GM12878 (cell line): ENCODE measurements around the gene ADAMTSL4. TPM values are rescaled to one million over a fixed set of nuclear protein-coding genes. Genes with fewer than 3 reads are reported as not detected.

Source experiments
- ATAC-seq: fragments of 200-7000 bp; cut with Tn5 transposase; 3 replicates; pipeline ENCODE4 v1.9.1; 2020; ENCODE audit warnings: mild to moderate bottlenecking, moderate library complexity
- BruUV-seq: library from RNA; stranded (reverse); fragments of 400-500 nt; replicated peaks from 2 replicates; lab custom pipeline; 2021; lab: Mats Ljungman, UMichigan
- CTCF ChIA-PET: fragments of 300-600 bp; sonication (Branson Sonifier 250); formaldehyde crosslinking; extraction: SDS; loops from one replicate; lab custom pipeline; 2021; ENCODE audit warnings: inconsistent platforms; lab: Yijun Ruan, JAX
- POLR2A ChIA-PET: fragments of 350-600 bp; formaldehyde crosslinking; extraction: SDS; loops from one replicate; lab custom pipeline; 2021; ENCODE audit warnings: inconsistent platforms; lab: Charles Lee
- RAD21 ChIA-PET: fragments of 300-600 bp; sonication (Branson Sonifier 250); formaldehyde crosslinking; loops from one replicate; lab custom pipeline; 2023; ENCODE audit warnings: antibody characterized with exemption; ENCODE audit not compliant: unreplicated experiment; lab: Charles Lee
- SMC1A ChIA-PET: fragments of 300-600 bp; sonication (Branson Sonifier 250); formaldehyde crosslinking; loops from one replicate; lab custom pipeline; 2023; ENCODE audit not compliant: unreplicated experiment, uncharacterized antibody; lab: Charles Lee
- DNase-seq: peaks from one replicate; pipeline ENCODE4 v3.0.0-alpha.2; 2011; ENCODE audit warnings: low read depth, low spot score
- FAIRE-seq: peaks from 3 replicates; lab custom pipeline; 2011; peaks lifted over from hg19 to GRCh38; lab: Jason Lieb, UNC
- H2AFZ ChIP-seq: 2 replicates; pipeline ENCODE4 v1.6.0; 2011; ENCODE audit warnings: low read depth, low read length, control low read depth; ENCODE audit not compliant: control insufficient read depth
- H3K27ac ChIP-seq: 2 replicates; pipeline ENCODE4 v1.5.1; 2011; ENCODE audit warnings: control low read depth; ENCODE audit not compliant: control insufficient read depth, insufficient read depth
- H3K27me3 ChIP-seq, 2 experiments: replicated peaks in 1 of 2; 2 replicates each; pipeline versions ENCODE4 v1.6.0 to v1.6.1; 2011; ENCODE audit warnings: low read length in 1 of 2; ENCODE audit not compliant: control insufficient read depth in 2 of 2, insufficient read depth in 2 of 2
- H3K36me3 ChIP-seq, 2 experiments: 2 replicates each; pipeline ENCODE4 v1.5.1; 2011; ENCODE audit warnings: low read length in 1 of 2; ENCODE audit not compliant: control insufficient read depth in 2 of 2, insufficient read depth in 2 of 2
- H3K4me1 ChIP-seq: 2 replicates; pipeline ENCODE4 v1.6.1; 2011; ENCODE audit warnings: mild to moderate bottlenecking, low read length, moderate library complexity, mixed read lengths; ENCODE audit not compliant: control insufficient read depth, insufficient read depth
- H3K4me2 ChIP-seq: 2 replicates; pipeline ENCODE4 v1.6.0; 2011; ENCODE audit warnings: control low read depth; ENCODE audit not compliant: control insufficient read depth, insufficient read depth
- H3K4me3 ChIP-seq: fragments of 200-600 bp; sonication (generic); 2 replicates; pipeline ENCODE4 v1.5.1; 2016
- H3K79me2 ChIP-seq: 2 replicates; pipeline ENCODE4 v1.6.0; 2011; ENCODE audit warnings: low read length; ENCODE audit not compliant: control insufficient read depth, insufficient read depth
- H3K9ac ChIP-seq: 2 replicates; pipeline ENCODE4 v1.8.0; 2011; ENCODE audit warnings: low read length, control low read depth, mixed read lengths; ENCODE audit not compliant: control insufficient read depth, insufficient read depth
- H3K9me3 ChIP-seq: replicated peaks from 3 replicates; pipeline ENCODE4 v1.5.1; 2011; ENCODE audit warnings: mild to moderate bottlenecking, low read length; ENCODE audit not compliant: control insufficient read depth, insufficient read depth
- H4K20me1 ChIP-seq: 2 replicates; pipeline ENCODE4 v1.6.0; 2011; ENCODE audit not compliant: control insufficient read depth, insufficient read depth
- BCL11A ChIP-seq: IDR thresholded peaks from 2 replicates; pipeline ENCODE4 v1.6.1; 2011; ENCODE audit warnings: low read depth, low read length
- CREB1 ChIP-seq: IDR thresholded peaks from 2 replicates; pipeline ENCODE4 v1.6.1; 2012; ENCODE audit warnings: low read depth, mild to moderate bottlenecking, inconsistent platforms
- ELK1 ChIP-seq: IDR thresholded peaks from 2 replicates; pipeline ENCODE4 v1.6.1; 2012; ENCODE audit warnings: low read depth, low read length, improper control_type of control experiment
- FOXM1 ChIP-seq: IDR thresholded peaks from 2 replicates; pipeline ENCODE4 v1.6.1; 2012; ENCODE audit warnings: low read depth, mild to moderate bottlenecking, inconsistent platforms, low read length, moderate library complexity
- IKZF1 ChIP-seq: fragments of 450-650 bp; conservative IDR thresholded peaks from 2 replicates; pipeline ENCODE4 v1.6.1; 2017; ENCODE audit warnings: antibody characterized with exemption, mild to moderate bottlenecking
- JUND ChIP-seq: IDR thresholded peaks from 2 replicates; pipeline ENCODE4 v1.6.1; 2012; ENCODE audit warnings: low read depth, mild to moderate bottlenecking, low read length, improper control_type of control experiment, moderate library complexity
- MEF2B ChIP-seq: fragments of 450-650 bp; IDR thresholded peaks from 2 replicates; pipeline ENCODE4 v1.6.1; 2018; ENCODE audit warnings: mild to moderate bottlenecking, moderate library complexity; ENCODE audit not compliant: partially characterized antibody, poor library complexity, severe bottlenecking
- RFX5 ChIP-seq: IDR thresholded peaks from 2 replicates; pipeline ENCODE4 v1.6.1; 2011; ENCODE audit warnings: low read depth, low read length, improper control_type of control experiment
- YBX1 ChIP-seq: fragments of 450-650 bp; IDR thresholded peaks from 2 replicates; pipeline ENCODE4 v1.6.1; 2016; ENCODE audit warnings: antibody characterized with exemption
- ZNF384 ChIP-seq: IDR thresholded peaks from 2 replicates; pipeline ENCODE4 v1.6.1; 2012; ENCODE audit warnings: low read depth, mild to moderate bottlenecking, low read length, improper control_type of control experiment, borderline replicate concordance
- WGBS: methylation state at CpG from one replicate; pipeline ENCODE4 v1.1.6; 2016; ENCODE audit warnings: low lambda C conversion rate; ENCODE audit not compliant: insufficient replicate concordance, insufficient coverage; ENCODE audit errors: missing lambda C conversion rate; 5-methylcytosine and 5-hydroxymethylcytosine counted together
- in situ Hi-C: fragments of 300-500 bp; cut with MboI; formaldehyde crosslinking; loops from 9 replicates; pipeline ENCODE4 v1.14.3; 2018; ENCODE audit warnings: mixed read lengths
- intact Hi-C: fragments of 100-400 bp; cut with micrococcal nuclease; formaldehyde crosslinking; loops from one replicate; pipeline ENCODE4 v1.14.2; 2022; ENCODE audit not compliant: unreplicated experiment
- polyA plus RNA-seq, 11 experiments: library from polyadenylated mRNA; depleted of rRNA in 4 of 11; unstranded in 6 of 11; stranded (reverse) in 5 of 11; fragments of >200 nt; fragmentation: Nextera tagmentation in 4 of 11; fragmentation: Illumina TruSeq in 1 of 11; extraction: Ambion mirVana in 4 of 11; extraction: Trizol in 1 of 11; gene quantifications; 1 replicate in 1 of 11; 2 replicates in 10 of 11; pipeline versions ENCODE4 v1.2.1 to v1.2.3, GENCODE V29; 2011 to 2016; ENCODE audit warnings: inconsistent platforms in 2 of 11, missing spikeins in 2 of 11, low read depth in 1 of 11
- total RNA-seq, 4 experiments: library from RNA; depleted of rRNA in 3 of 4; stranded (reverse); fragments of >200 nt in 3 of 4; fragmentation: Illumina TruSeq in 1 of 4; extraction: Trizol in 1 of 4; gene quantifications; 2 replicates each; pipeline versions ENCODE4 v1.2.1 to v1.2.3, GENCODE V29; 2013 to 2021
- TF ChIP-seq, protein P1 (sequence below): fragments of 450-650 bp; IDR thresholded peaks from 2 replicates; pipeline ENCODE4 v1.6.1; 2017; ENCODE audit warnings: low read depth, mild to moderate bottlenecking, moderate library complexity
- TF ChIP-seq, protein P2 (sequence below): fragments of 450-650 bp; IDR thresholded peaks from 2 replicates; pipeline ENCODE4 v1.6.1; 2016; ENCODE audit warnings: mild to moderate bottlenecking, moderate library complexity, borderline replicate concordance

Gene ADAMTSL4
- total and polyA plus RNA-seq, 10 of the 15 experiments (the other 5 are each of a cell fraction or from before 2014, with no cell fraction given): 0.04 to 0.15 (median 0.05) TPM; not detected in 5

GRCh38 chr1:150563340-150564038 is 14.3 kb downstream of the ADAMTSL4 start (continued):
- TF ChIP-seq BCL11A (no peak), YBX1 (no peak), ELK1 (no peak), MEF2B (no peak), CREB1 (no peak), JUND (no peak), RFX5 (no peak), FOXM1 (no peak)

DNA sequence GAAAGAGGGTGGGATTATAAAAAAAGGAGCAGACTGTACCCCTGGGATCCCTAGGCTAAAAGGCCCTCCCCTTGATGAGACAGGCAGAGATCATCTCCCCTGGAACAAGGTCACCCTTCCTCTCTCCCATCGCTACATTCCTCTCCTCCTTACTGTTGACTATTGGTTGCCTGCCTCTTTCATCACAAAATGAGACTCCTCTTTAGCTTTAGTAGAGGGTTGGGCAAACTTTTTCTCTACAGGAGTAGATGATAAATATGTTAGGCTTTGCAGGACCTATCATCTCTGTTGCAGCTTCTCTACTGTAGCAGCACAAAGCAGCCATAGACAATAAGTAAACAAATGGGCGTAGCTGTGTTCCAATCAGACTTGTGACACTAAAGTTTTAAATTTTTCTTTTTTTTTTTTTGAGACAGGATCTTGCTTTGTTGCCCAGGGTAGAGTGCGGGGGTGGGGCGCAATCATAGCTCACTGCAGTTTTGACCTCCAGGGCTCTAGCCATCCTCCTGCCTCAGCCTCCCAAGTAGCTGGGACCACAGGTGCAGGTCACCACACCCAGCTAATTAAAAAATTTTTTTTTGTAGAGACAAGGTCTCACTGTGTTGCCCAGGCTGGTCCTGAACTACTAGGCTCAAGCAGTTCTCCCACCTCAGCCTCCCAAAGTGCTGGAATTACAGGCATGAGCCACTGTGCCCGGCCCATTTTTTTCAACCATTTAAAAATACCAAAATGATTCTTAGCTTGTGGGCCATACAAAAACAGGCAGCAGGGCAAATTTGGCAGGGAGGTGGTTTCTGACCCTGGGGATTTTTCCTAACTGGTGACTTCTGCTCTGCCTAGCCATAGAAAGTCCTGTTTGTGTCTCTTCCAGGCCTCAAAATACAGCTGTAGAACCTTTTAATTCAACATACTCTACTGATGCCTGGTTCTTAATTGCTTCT is 15.1 kb downstream of the ADAMTSL4 start:
- H3K4me2 ChIP-seq: peak overlapping the region; percentile 97
- ATAC-seq (no peak), FAIRE-seq (no peak), DNase-seq (no peak)
- H3K79me2 ChIP-seq: peaks cover 50% of the 10 kb centered on the region
- RAD21 ChIA-PET: interaction anchor here (0.6 to 12.1 kb wide), 13 partner anchors 13 to 493 kb away, joined by 3 to 387 read pairs (median 14); partner anchors contain the start of genes CTSS, ENSA, GOLPH3L and MCL1
- SMC1A ChIA-PET: interaction anchor here (0.8 to 12.5 kb wide), 12 partner anchors 12 to 358 kb away, joined by 3 to 388 read pairs (median 5); partner anchors contain the start of genes ENSA, GOLPH3L and MCL1
- intact Hi-C loops (loop anchor here (5.0 kb wide), 4 partner anchors 133 to 413 kb away; partner anchors contain the start of genes GOLPH3L and SETDB1), in situ Hi-C loops (no loop called here)
- H3K9me3 ChIP-seq: no peaks in the 10 kb centered on the region
- 40% methylated on average over 5 of the region's 5 CpGs for WGBS
- peaks cover 55% of the 10 kb centered on the region for H3K4me1 ChIP-seq
- no peak overlapping the region for H2AFZ ChIP-seq
- H3K36me3 ChIP-seq: no peaks in the 10 kb centered on the region
- peak overlapping the region; percentile 62; the same call in 1 of the 2 replicates for H3K4me3 ChIP-seq
- CTCF ChIA-PET: interaction anchor here (0.6 to 13.7 kb wide), 6 partner anchors 12 to 64 kb away, joined by 3 to 390 read pairs (median 49); partner anchors contain the start of genes ENSA and MCL1
- POLR2A ChIA-PET: interaction anchor here (0.6 to 11.4 kb wide), 10 partner anchors 12 to 493 kb away, joined by 3 to 324 read pairs (median 4); partner anchors contain the start of genes CTSS, ENSA, GOLPH3L and MCL1
- H3K27ac ChIP-seq: peak overlapping the region; percentile 98
- H3K9ac ChIP-seq: peak overlapping the region; percentile 98
- H3K27me3 ChIP-seq: no peaks in the 10 kb centered on the region
- BruUV-seq: no TSS peak
- H4K20me1 ChIP-seq: no peaks in the 10 kb centered on the region
- peak; percentile 4; the same call in 1 of the 2 replicates for TF ChIP-seq ZNF384
- TF ChIP-seq, protein P1, sequence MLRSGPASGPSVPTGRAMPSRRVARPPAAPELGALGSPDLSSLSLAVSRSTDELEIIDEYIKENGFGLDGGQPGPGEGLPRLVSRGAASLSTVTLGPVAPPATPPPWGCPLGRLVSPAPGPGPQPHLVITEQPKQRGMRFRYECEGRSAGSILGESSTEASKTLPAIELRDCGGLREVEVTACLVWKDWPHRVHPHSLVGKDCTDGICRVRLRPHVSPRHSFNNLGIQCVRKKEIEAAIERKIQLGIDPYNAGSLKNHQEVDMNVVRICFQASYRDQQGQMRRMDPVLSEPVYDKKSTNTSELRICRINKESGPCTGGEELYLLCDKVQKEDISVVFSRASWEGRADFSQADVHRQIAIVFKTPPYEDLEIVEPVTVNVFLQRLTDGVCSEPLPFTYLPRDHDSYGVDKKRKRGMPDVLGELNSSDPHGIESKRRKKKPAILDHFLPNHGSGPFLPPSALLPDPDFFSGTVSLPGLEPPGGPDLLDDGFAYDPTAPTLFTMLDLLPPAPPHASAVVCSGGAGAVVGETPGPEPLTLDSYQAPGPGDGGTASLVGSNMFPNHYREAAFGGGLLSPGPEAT: peak; percentile 63
- TF ChIP-seq IKZF1: peak; percentile 26
- TF ChIP-seq, protein P2, sequence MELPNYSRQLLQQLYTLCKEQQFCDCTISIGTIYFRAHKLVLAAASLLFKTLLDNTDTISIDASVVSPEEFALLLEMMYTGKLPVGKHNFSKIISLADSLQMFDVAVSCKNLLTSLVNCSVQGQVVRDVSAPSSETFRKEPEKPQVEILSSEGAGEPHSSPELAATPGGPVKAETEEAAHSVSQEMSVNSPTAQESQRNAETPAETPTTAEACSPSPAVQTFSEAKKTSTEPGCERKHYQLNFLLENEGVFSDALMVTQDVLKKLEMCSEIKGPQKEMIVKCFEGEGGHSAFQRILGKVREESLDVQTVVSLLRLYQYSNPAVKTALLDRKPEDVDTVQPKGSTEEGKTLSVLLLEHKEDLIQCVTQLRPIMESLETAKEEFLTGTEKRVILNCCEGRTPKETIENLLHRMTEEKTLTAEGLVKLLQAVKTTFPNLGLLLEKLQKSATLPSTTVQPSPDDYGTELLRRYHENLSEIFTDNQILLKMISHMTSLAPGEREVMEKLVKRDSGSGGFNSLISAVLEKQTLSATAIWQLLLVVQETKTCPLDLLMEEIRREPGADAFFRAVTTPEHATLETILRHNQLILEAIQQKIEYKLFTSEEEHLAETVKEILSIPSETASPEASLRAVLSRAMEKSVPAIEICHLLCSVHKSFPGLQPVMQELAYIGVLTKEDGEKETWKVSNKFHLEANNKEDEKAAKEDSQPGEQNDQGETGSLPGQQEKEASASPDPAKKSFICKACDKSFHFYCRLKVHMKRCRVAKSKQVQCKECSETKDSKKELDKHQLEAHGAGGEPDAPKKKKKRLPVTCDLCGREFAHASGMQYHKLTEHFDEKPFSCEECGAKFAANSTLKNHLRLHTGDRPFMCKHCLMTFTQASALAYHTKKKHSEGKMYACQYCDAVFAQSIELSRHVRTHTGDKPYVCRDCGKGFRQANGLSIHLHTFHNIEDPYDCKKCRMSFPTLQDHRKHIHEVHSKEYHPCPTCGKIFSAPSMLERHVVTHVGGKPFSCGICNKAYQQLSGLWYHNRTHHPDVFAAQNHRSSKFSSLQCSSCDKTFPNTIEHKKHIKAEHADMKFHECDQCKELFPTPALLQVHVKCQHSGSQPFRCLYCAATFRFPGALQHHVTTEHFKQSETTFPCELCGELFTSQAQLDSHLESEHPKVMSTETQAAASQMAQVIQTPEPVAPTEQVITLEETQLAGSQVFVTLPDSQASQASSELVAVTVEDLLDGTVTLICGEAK: peak; percentile 64; the same call in 1 of the 2 replicates
